Tibial artery (tissue), 4 donors: ENCODE data around the gene TTPAL.
A peak's percentile ranks its signal among the peaks of the same experiment; 100 is the strongest.

Experiments used
- DNase-seq, 2 donors: peaks; one replicate each; pipeline ENCODE4 v3.0.0-alpha.2; 2019
- H3K27ac ChIP-seq, 2 donors: fragments of 200-600 bp; sonication (generic) in 1 of 2; 1 replicate in 1 of 2; 2 replicates in 1 of 2; pipeline ENCODE4 v1.5.1; 2018 to 2019; ENCODE audit warnings: mild to moderate bottlenecking in 1 of 2
- H3K27me3 ChIP-seq, 2 donors: fragments of 200-600 bp; sonication (generic) in 1 of 2; one replicate each; pipeline versions ENCODE4 v1.5.1 to v1.6.0; 2016 to 2019
- H3K36me3 ChIP-seq, 3 donors: fragments of 200-600 bp; sonication (generic) in 2 of 3; one replicate each; pipeline ENCODE4 v1.5.1; 2016 to 2019; ENCODE audit warnings: mild to moderate bottlenecking in 2 of 3
- H3K4me1 ChIP-seq, 4 donors: fragments of 200-600 bp; sonication (generic) in 2 of 4; 1 replicate in 3 of 4; 2 replicates in 1 of 4; pipeline ENCODE4 v1.5.1; 2016 to 2019
- H3K4me3 ChIP-seq, 2 donors: fragments of 200-600 bp; sonication (generic) in 1 of 2; 1 replicate in 1 of 2; 2 replicates in 1 of 2; pipeline ENCODE4 v1.5.1; 2018 to 2019; ENCODE audit warnings: mild to moderate bottlenecking in 2 of 2
- H3K9me3 ChIP-seq, 3 donors: fragments of 200-600 bp; sonication (generic) in 1 of 3; one replicate each; pipeline ENCODE4 v1.5.1; 2016 to 2019
- intact Hi-C: fragments of 100-400 bp; cut with DNase I; formaldehyde crosslinking; loops from one replicate; pipeline ENCODE4 v1.15.0; 2023; ENCODE audit warnings: low total_unique reads
- TF ChIP-seq, protein P1 (sequence below), 2 experiments: fragments of 200-600 bp in 1 of 2; fragments of 450-650 bp in 1 of 2; IDR thresholded peaks; one replicate each; pipeline ENCODE4 v1.5.1; 2017 to 2019; ENCODE audit warnings: antibody characterized with exemption in 2 of 2, mild to moderate bottlenecking in 1 of 2, moderate library complexity in 1 of 2

TTPAL gene

DNA sequence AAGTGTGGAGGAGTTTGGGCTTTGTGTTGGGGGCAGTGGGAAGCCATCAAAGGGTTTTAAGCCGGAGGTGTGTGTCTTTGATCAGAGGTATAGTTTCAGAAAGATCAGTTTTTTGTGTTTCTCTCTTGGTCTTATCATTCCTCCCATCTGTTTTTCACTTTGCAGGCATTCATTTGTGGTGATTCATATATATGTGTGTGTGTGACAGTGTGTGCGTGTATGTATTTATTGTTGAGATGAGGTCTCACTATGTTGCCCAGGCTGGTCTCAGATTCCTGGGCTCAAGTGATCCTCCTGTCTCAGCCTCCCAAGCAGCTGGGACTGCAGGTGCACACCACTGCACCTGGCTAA is 57.3 kb downstream of the TTPAL start:
- H3K4me3 ChIP-seq, result peak overlapping the region; percentile 69

DNA sequence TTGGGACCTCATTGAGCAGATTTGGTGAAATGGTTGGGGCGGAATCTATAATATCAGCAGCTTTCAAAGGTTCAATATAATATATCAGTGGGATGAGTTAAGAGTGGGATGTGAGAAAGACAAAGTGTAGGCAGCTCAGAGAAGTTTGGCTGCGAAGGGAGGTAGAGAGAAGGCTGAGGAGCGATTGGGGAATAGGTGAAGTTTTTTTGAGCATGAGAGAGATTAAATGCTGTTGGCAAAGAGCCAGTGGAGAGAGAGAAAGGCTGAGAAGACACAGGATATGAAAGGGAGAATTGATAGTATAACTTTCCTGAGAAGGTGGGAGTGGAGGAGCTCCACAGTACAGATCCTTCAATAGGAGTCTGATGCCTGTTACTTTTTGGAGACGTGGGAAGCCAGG is 58.3 kb downstream of the TTPAL start:
- Histone ChIP-seq H3K9me3 (no peaks in the 10 kb centered on the region), H3K4me1 (peaks cover 0 to 17% (median 9%) of the 10 kb centered on the region in 4 donors), H3K27me3 (no peaks in the 10 kb centered on the region), H3K27ac (no peak overlapping the region), H3K4me3 (no peak overlapping the region), H3K36me3 (no peaks in the 10 kb centered on the region)
- TF ChIP-seq, protein P1, sequence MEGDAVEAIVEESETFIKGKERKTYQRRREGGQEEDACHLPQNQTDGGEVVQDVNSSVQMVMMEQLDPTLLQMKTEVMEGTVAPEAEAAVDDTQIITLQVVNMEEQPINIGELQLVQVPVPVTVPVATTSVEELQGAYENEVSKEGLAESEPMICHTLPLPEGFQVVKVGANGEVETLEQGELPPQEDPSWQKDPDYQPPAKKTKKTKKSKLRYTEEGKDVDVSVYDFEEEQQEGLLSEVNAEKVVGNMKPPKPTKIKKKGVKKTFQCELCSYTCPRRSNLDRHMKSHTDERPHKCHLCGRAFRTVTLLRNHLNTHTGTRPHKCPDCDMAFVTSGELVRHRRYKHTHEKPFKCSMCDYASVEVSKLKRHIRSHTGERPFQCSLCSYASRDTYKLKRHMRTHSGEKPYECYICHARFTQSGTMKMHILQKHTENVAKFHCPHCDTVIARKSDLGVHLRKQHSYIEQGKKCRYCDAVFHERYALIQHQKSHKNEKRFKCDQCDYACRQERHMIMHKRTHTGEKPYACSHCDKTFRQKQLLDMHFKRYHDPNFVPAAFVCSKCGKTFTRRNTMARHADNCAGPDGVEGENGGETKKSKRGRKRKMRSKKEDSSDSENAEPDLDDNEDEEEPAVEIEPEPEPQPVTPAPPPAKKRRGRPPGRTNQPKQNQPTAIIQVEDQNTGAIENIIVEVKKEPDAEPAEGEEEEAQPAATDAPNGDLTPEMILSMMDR (IDR thresholded peaks at IDR 0.05), result no peak
- intact Hi-C loops, result loop anchor here (5.0 kb wide), 2 partner anchors 58 to 78 kb away; no protein-coding TSS in a partner anchor
- DNase-seq, result no peak

More for the DNA sequence above, 57.3 kb downstream of the TTPAL start:
- Histone ChIP-seq H3K27me3 (no peaks in the 10 kb centered on the region), H3K27ac (peak overlapping the region; percentile 57 to 78), H3K9me3 (no peaks in the 10 kb centered on the region), H3K36me3 (no peaks in the 10 kb centered on the region), H3K4me1 (peaks cover 0 to 17% (median 9%) of the 10 kb centered on the region in 4 donors)
- TF ChIP-seq, protein P1 (IDR thresholded peaks at IDR 0.05), result no peak
- DNase-seq, result no peak
- intact Hi-C loops, result loop anchor here (5.0 kb wide), 2 partner anchors 59 to 79 kb away; no protein-coding TSS in a partner anchor

DNA sequence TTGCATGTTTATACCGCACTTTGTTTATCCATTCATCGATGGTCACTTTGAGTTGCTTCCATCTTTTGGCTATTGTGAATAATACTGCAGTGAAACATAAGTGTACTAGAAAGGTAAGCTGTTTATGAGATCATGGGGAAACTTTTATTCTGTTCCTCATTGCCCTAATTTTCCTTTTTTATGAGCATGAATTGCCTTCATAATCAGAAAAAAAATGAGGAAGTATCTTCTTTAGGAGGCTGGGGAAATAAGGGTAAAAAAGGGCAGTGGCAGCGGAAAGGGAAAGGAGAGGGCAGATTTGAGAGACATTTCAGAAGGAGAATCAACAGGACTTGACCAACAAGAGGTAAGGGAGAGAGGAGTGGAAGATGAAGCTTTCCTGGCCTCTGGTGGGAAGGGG is 60.5 kb downstream of the TTPAL start:
- TF ChIP-seq, protein P1 (IDR thresholded peaks at IDR 0.05), result no peak
- Histone ChIP-seq H3K4me1 (peaks cover 0 to 21% (median 9%) of the 10 kb centered on the region in 4 donors), H3K27me3 (no peaks in the 10 kb centered on the region), H3K4me3 (no peak overlapping the region), H3K9me3 (no peaks in the 10 kb centered on the region), H3K27ac (no peak overlapping the region), H3K36me3 (no peaks in the 10 kb centered on the region)
- no peak for DNase-seq
- intact Hi-C loops, result no loop called here

DNA sequence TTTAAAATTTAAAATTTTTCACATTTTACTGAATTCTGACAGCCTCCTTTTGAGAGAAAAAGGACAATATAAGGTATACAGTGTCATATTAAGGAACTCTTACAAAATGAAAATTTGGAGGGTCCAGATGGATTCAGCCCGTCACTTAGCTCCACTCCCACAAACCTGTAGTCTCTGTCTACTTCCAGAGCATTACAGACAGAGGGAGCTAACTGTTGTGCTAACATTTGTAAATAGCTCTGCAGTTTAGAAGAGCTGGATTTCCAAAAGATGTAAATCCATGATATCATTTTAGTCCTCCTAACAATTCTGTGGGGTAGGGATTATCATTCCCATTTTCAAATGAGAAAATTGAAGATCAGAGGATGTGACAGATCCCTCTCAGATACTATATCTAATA is 62.3 kb downstream of the TTPAL start:
- intact Hi-C loops, result no loop called here
- no peak overlapping the region for H3K27ac ChIP-seq
- H3K27me3 ChIP-seq, result no peaks in the 10 kb centered on the region
- TF ChIP-seq, protein P1 (IDR thresholded peaks at IDR 0.05), result no peak
- no peak for DNase-seq
- H3K4me1 ChIP-seq, result peaks cover 0 to 15% (median 4%) of the 10 kb centered on the region in 4 donors
- H3K4me3 ChIP-seq, result no peak overlapping the region
- H3K9me3 ChIP-seq, result no peaks in the 10 kb centered on the region
- H3K36me3 ChIP-seq, result no peaks in the 10 kb centered on the region

DNA sequence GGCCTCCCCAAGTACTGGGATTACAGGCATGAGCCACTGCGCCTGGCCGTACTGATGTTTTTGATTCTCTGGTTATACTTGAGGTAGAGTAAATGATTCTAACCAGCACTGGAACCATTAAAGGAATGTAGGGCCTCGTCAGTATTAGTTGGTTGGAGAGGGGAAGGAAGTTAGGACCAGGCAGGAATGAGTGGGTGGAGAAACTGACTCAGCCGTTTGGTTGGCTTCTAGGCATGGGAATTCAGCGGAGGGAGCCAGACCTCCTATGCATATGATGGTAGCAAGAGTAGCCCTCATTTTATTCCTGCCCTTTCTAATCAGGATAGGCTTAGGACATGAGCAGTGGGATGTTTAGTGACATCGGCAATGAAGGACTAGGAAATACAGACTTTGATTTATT is 65.2 kb downstream of the TTPAL start:
- intact Hi-C loops, result no loop called here
- no peaks in the 10 kb centered on the region for H3K27me3 ChIP-seq
- no peak overlapping the region for H3K27ac ChIP-seq
- no peak overlapping the region for H3K4me3 ChIP-seq
- TF ChIP-seq, protein P1 (IDR thresholded peaks at IDR 0.05), result no peak
- DNase-seq, result no peak
- H3K4me1 ChIP-seq, result peaks cover 0 to 20% (median 8%) of the 10 kb centered on the region in 4 donors
- no peaks in the 10 kb centered on the region for H3K36me3 ChIP-seq
- no peaks in the 10 kb centered on the region for H3K9me3 ChIP-seq

DNA sequence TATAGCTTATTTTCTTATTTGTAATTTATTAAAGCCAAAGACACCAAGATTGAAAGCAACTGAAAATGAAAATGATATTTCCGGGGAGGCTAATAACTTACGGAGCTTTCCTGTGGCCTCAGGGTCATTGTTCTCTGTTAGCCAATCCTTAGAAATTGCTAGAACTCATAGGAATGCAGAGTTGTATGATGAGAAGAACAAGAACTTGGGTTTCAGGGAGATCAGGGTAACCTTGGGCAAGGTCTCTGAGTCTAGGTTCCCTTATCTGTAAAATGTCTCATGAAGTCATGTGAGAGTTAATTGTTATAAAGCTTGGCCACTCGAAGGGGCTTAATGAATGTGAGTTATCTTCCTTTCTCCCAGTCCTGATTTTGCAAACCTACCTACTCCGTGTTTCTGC is 66.3 kb downstream of the TTPAL start:
- no peak for DNase-seq
- no peaks in the 10 kb centered on the region for H3K9me3 ChIP-seq
- no peak overlapping the region for H3K4me3 ChIP-seq
- TF ChIP-seq, protein P1 (IDR thresholded peaks at IDR 0.05), result no peak
- intact Hi-C loops, result no loop called here
- H3K36me3 ChIP-seq, result no peaks in the 10 kb centered on the region
- no peak overlapping the region for H3K27ac ChIP-seq
- no peaks in the 10 kb centered on the region for H3K27me3 ChIP-seq
- H3K4me1 ChIP-seq, result peaks cover 0 to 20% (median 8%) of the 10 kb centered on the region in 4 donors
